ENCODE results near the gene MAP1B.
"Not testable (repeated sequence)": the region's sequence is repeated elsewhere in the genome, so short reads cannot be mapped to it uniquely, and the experiment has no call there.

MAP1B gene

DNA sequence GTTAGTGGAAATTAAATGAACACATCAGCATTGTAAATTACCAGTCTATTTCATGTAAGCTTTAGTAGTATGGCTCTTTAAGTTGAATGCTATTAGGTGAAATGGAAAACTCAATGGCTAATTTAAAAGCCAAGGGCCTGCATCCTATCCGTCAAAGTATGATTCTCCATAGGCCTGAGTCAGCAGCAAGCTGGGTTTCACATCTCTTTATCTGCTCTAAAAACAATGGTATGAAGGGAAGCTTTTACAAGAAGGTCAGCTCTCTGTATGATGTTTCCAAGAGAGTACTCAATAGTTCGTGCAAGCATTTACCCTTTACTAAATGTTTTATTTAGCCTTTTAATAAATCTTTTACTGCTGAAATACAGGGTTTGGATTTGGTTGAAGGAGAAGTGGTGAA is 62.8 kb downstream of the MAP1B start:
- DNase-seq (ENCODE audit: low read depth), result no peak
- in situ Hi-C loops (cut with HindIII; ENCODE audit: low sequenced_read_pairs), result no loop called here
- no peak overlapping the region for H3K4me3 ChIP-seq (ENCODE audit: low read depth, low read length)
- TF ChIP-seq, protein P1, sequence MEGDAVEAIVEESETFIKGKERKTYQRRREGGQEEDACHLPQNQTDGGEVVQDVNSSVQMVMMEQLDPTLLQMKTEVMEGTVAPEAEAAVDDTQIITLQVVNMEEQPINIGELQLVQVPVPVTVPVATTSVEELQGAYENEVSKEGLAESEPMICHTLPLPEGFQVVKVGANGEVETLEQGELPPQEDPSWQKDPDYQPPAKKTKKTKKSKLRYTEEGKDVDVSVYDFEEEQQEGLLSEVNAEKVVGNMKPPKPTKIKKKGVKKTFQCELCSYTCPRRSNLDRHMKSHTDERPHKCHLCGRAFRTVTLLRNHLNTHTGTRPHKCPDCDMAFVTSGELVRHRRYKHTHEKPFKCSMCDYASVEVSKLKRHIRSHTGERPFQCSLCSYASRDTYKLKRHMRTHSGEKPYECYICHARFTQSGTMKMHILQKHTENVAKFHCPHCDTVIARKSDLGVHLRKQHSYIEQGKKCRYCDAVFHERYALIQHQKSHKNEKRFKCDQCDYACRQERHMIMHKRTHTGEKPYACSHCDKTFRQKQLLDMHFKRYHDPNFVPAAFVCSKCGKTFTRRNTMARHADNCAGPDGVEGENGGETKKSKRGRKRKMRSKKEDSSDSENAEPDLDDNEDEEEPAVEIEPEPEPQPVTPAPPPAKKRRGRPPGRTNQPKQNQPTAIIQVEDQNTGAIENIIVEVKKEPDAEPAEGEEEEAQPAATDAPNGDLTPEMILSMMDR (IDR thresholded peaks at IDR 0.05; ENCODE audit: low read depth, low read length, missing control alignments), result no peak

- H3K4me3 ChIP-seq (ENCODE audit: low read depth, low read length); in situ Hi-C loops (cut with HindIII; ENCODE audit: low sequenced_read_pairs); DNase-seq (ENCODE audit: low read depth): not testable (repeated sequence)
Observed at GRCh38 chr5:72171181-72171580, 63.9 kb downstream of the MAP1B start.

GRCh38 chr5:72171667-72172066 is 64.4 kb downstream of the MAP1B start:
- TF ChIP-seq, protein P1 (IDR thresholded peaks at IDR 0.05; ENCODE audit: low read depth, low read length, missing control alignments), result no peak
- no peak for DNase-seq (ENCODE audit: low read depth)
- in situ Hi-C loops (cut with HindIII; ENCODE audit: low sequenced_read_pairs), result no loop called here
- H3K4me3 ChIP-seq (ENCODE audit: low read depth, low read length), result no peak overlapping the region

- DNase-seq (ENCODE audit: low read depth), result no peak
- in situ Hi-C loops (cut with HindIII; ENCODE audit: low sequenced_read_pairs), result no loop called here
- TF ChIP-seq, protein P1 (IDR thresholded peaks at IDR 0.05; ENCODE audit: low read depth, low read length, missing control alignments), result no peak
- H3K4me3 ChIP-seq (ENCODE audit: low read depth, low read length), result no peak overlapping the region
Observed at GRCh38 chr5:72172786-72173185, 65.5 kb downstream of the MAP1B start.

DNA sequence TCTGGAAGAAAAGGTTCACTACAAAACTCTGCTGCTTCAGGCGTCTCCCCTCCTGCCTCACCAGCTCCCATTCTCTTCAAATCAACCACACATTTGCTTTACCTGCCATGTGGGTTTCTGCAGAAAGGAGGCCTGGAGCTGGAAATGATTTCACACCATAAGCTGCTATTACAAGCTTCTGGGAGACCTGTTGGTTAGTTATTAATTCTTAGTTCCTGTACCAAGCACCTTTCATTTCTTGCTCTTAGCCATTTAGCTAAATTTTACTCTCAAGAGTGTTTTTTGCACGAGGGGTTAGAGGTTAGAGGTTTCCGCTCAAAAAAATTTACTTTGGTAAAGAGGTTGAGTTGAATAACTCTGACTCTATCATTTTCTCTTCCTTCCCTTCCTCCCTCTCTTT is 70.3 kb downstream of the MAP1B start:
- TF ChIP-seq, protein P1 (IDR thresholded peaks at IDR 0.05; ENCODE audit: low read depth, low read length, missing control alignments), result no peak
- H3K4me3 ChIP-seq (ENCODE audit: low read depth, low read length), result no peak overlapping the region
- no peak for DNase-seq (ENCODE audit: low read depth)
- in situ Hi-C loops (cut with HindIII; ENCODE audit: low sequenced_read_pairs), result no loop called here

GRCh38 chr5:72179028-72179815 is 71.9 kb downstream of the MAP1B start:
- peak; percentile 88 for DNase-seq (ENCODE audit: low read depth)
- peak overlapping the region; percentile 11 for H3K4me3 ChIP-seq (ENCODE audit: low read depth, low read length)
- TF ChIP-seq, protein P1 (IDR thresholded peaks at IDR 0.05; ENCODE audit: low read depth, low read length, missing control alignments), result no peak
- in situ Hi-C loops (cut with HindIII; ENCODE audit: low sequenced_read_pairs), result no loop called here

- in situ Hi-C loops (cut with HindIII; ENCODE audit: low sequenced_read_pairs), result no loop called here
- H3K4me3 ChIP-seq (ENCODE audit: low read depth, low read length), result peak overlapping the region; percentile 11
- TF ChIP-seq, protein P1 (IDR thresholded peaks at IDR 0.05; ENCODE audit: low read depth, low read length, missing control alignments), result no peak
- DNase-seq (ENCODE audit: low read depth), result no peak
Observed at GRCh38 chr5:72179816-72180440, 72.7 kb downstream of the MAP1B start.

All from astrocyte of the cerebellum (primary cell).